ENCODE measurements around the gene KLK6.
A peak's percentile ranks its signal among the peaks of the same experiment; 100 is the strongest.

KLK6 gene

GRCh38 chr19:51005248-51005647, 35.9 kb upstream of the KLK6 start:
- Histone ChIP-seq H3K4me3 (ENCODE audit: low read depth, low read length) (no peak overlapping the region), H3K36me3 (ENCODE audit: control insufficient read depth, insufficient read depth, low read length) (no peaks in the 10 kb centered on the region), H3K27ac (ENCODE audit: low read depth, low read length) (no peak overlapping the region), H3K9ac (ENCODE audit: low read length) (no peak overlapping the region), H3K27me3 (ENCODE audit: control insufficient read depth, insufficient read depth, low read length) (peaks cover 25% of the 10 kb centered on the region), H3K4me1 (ENCODE audit: control insufficient read depth, insufficient read depth, low read length) (peaks cover 25% of the 10 kb centered on the region), H3K9me3 (ENCODE audit: control insufficient read depth, insufficient read depth, low read depth, low read length) (no peaks in the 10 kb centered on the region)

GRCh38 chr19:51003316-51003715, 33.9 kb upstream of the KLK6 start:
- no peak overlapping the region for H3K27ac ChIP-seq (ENCODE audit: low read depth, low read length)
- no peaks in the 10 kb centered on the region for H3K9me3 ChIP-seq (ENCODE audit: control insufficient read depth, insufficient read depth, low read depth, low read length)
- H3K4me3 ChIP-seq (ENCODE audit: low read depth, low read length), result no peak overlapping the region
- no peak overlapping the region for H3K9ac ChIP-seq (ENCODE audit: low read length)
- no peaks in the 10 kb centered on the region for H3K36me3 ChIP-seq (ENCODE audit: control insufficient read depth, insufficient read depth, low read length)
- peaks cover 25% of the 10 kb centered on the region for H3K4me1 ChIP-seq (ENCODE audit: control insufficient read depth, insufficient read depth, low read length)
- peaks cover 18% of the 10 kb centered on the region for H3K27me3 ChIP-seq (ENCODE audit: control insufficient read depth, insufficient read depth, low read length)

GRCh38 chr19:51002542-51003311, 33.3 kb upstream of the KLK6 start:
- Histone ChIP-seq H3K4me3 (ENCODE audit: low read depth, low read length) (peak overlapping the region; percentile 59), H3K9me3 (ENCODE audit: control insufficient read depth, insufficient read depth, low read depth, low read length) (no peaks in the 10 kb centered on the region)

GRCh38 chr19:51002089-51002532, 32.7 kb upstream of the KLK6 start:
- H3K27ac ChIP-seq (ENCODE audit: low read depth, low read length), result no peak overlapping the region
- H3K4me1 ChIP-seq (ENCODE audit: control insufficient read depth, insufficient read depth, low read length), result peaks cover 25% of the 10 kb centered on the region
- H3K9me3 ChIP-seq (ENCODE audit: control insufficient read depth, insufficient read depth, low read depth, low read length), result no peaks in the 10 kb centered on the region
- H3K4me3 ChIP-seq (ENCODE audit: low read depth, low read length), result peak overlapping the region; percentile 59
- peaks cover 24% of the 10 kb centered on the region for H3K27me3 ChIP-seq (ENCODE audit: control insufficient read depth, insufficient read depth, low read length)
- peak overlapping the region; percentile 9 for H3K9ac ChIP-seq (ENCODE audit: low read length)
- no peaks in the 10 kb centered on the region for H3K36me3 ChIP-seq (ENCODE audit: control insufficient read depth, insufficient read depth, low read length)

More at GRCh38 chr19:51002542-51003311, 33.3 kb upstream of the KLK6 start:
- peaks cover 25% of the 10 kb centered on the region for H3K4me1 ChIP-seq (ENCODE audit: control insufficient read depth, insufficient read depth, low read length)
- H3K27me3 ChIP-seq (ENCODE audit: control insufficient read depth, insufficient read depth, low read length), result peaks cover 23% of the 10 kb centered on the region
- H3K27ac ChIP-seq (ENCODE audit: low read depth, low read length), result no peak overlapping the region
- no peaks in the 10 kb centered on the region for H3K36me3 ChIP-seq (ENCODE audit: control insufficient read depth, insufficient read depth, low read length)
- peak overlapping the region; percentile 9 for H3K9ac ChIP-seq (ENCODE audit: low read length)

GRCh38 chr19:51001515-51001914, 32.1 kb upstream of the KLK6 start, which contains the start of gene KLK8:
Gene KLK8 (minus strand): TSS chr19:51001604. CDS start chr19:51001167, 437 bp downstream.
- Histone ChIP-seq H3K4me3 (ENCODE audit: low read depth, low read length) (peak within 1 kb of the TSS; percentile 59), H3K4me1 (ENCODE audit: control insufficient read depth, insufficient read depth, low read length) (peaks cover 25% of the 10 kb centered on the region), H3K9me3 (ENCODE audit: control insufficient read depth, insufficient read depth, low read depth, low read length) (no peaks in the 10 kb centered on the region), H3K36me3 (ENCODE audit: control insufficient read depth, insufficient read depth, low read length) (no peaks in the 10 kb centered on the region), H3K9ac (ENCODE audit: low read length) (peak within 1 kb of the TSS; percentile 9), H3K27me3 (ENCODE audit: control insufficient read depth, insufficient read depth, low read length) (peaks cover 27% of the 10 kb centered on the region), H3K27ac (ENCODE audit: low read depth, low read length) (no peak within 1 kb of the TSS)

- H3K36me3 ChIP-seq (ENCODE audit: control insufficient read depth, insufficient read depth, low read length), result no peaks in the 10 kb centered on the region
- H3K4me1 ChIP-seq (ENCODE audit: control insufficient read depth, insufficient read depth, low read length), result peaks cover 25% of the 10 kb centered on the region
- H3K4me3 ChIP-seq (ENCODE audit: low read depth, low read length), result peak overlapping the region; percentile 59
- no peak overlapping the region for H3K9ac ChIP-seq (ENCODE audit: low read length)
- no peaks in the 10 kb centered on the region for H3K9me3 ChIP-seq (ENCODE audit: control insufficient read depth, insufficient read depth, low read depth, low read length)
- no peak overlapping the region for H3K27ac ChIP-seq (ENCODE audit: low read depth, low read length)
- peaks cover 29% of the 10 kb centered on the region for H3K27me3 ChIP-seq (ENCODE audit: control insufficient read depth, insufficient read depth, low read length)
Observed at GRCh38 chr19:51000981-51001380, 31.6 kb upstream of the KLK6 start.

- Histone ChIP-seq H3K27me3 (ENCODE audit: control insufficient read depth, insufficient read depth, low read length) (peaks cover 32% of the 10 kb centered on the region), H3K9ac (ENCODE audit: low read length) (no peak overlapping the region), H3K36me3 (ENCODE audit: control insufficient read depth, insufficient read depth, low read length) (no peaks in the 10 kb centered on the region), H3K27ac (ENCODE audit: low read depth, low read length) (no peak overlapping the region), H3K4me3 (ENCODE audit: low read depth, low read length) (peak overlapping the region; percentile 59), H3K9me3 (ENCODE audit: control insufficient read depth, insufficient read depth, low read depth, low read length) (no peaks in the 10 kb centered on the region), H3K4me1 (ENCODE audit: control insufficient read depth, insufficient read depth, low read length) (peaks cover 25% of the 10 kb centered on the region)
Observed at GRCh38 chr19:51000426-51000825, 31.0 kb upstream of the KLK6 start.

- Histone ChIP-seq H3K4me3 (ENCODE audit: low read depth, low read length) (no peak overlapping the region), H3K4me1 (ENCODE audit: control insufficient read depth, insufficient read depth, low read length) (peaks cover 25% of the 10 kb centered on the region), H3K27me3 (ENCODE audit: control insufficient read depth, insufficient read depth, low read length) (peaks cover 32% of the 10 kb centered on the region), H3K9ac (ENCODE audit: low read length) (no peak overlapping the region), H3K36me3 (ENCODE audit: control insufficient read depth, insufficient read depth, low read length) (no peaks in the 10 kb centered on the region), H3K9me3 (ENCODE audit: control insufficient read depth, insufficient read depth, low read depth, low read length) (no peaks in the 10 kb centered on the region), H3K27ac (ENCODE audit: low read depth, low read length) (no peak overlapping the region)
Observed at GRCh38 chr19:50998686-50999085, 29.3 kb upstream of the KLK6 start.

- H3K27me3 ChIP-seq (ENCODE audit: control insufficient read depth, insufficient read depth, low read length), result peaks cover 32% of the 10 kb centered on the region
- peaks cover 22% of the 10 kb centered on the region for H3K4me1 ChIP-seq (ENCODE audit: control insufficient read depth, insufficient read depth, low read length)
- no peak overlapping the region for H3K27ac ChIP-seq (ENCODE audit: low read depth, low read length)
- no peak overlapping the region for H3K9ac ChIP-seq (ENCODE audit: low read length)
- no peak overlapping the region for H3K4me3 ChIP-seq (ENCODE audit: low read depth, low read length)
- H3K36me3 ChIP-seq (ENCODE audit: control insufficient read depth, insufficient read depth, low read length), result no peaks in the 10 kb centered on the region
- H3K9me3 ChIP-seq (ENCODE audit: control insufficient read depth, insufficient read depth, low read depth, low read length), result no peaks in the 10 kb centered on the region
Observed at GRCh38 chr19:50998061-50998460, 28.7 kb upstream of the KLK6 start.

GRCh38 chr19:50994129-50994528, 24.7 kb upstream of the KLK6 start:
- H3K27me3 ChIP-seq (ENCODE audit: control insufficient read depth, insufficient read depth, low read length), result peaks cover 39% of the 10 kb centered on the region
- no peaks in the 10 kb centered on the region for H3K36me3 ChIP-seq (ENCODE audit: control insufficient read depth, insufficient read depth, low read length)
- H3K9me3 ChIP-seq (ENCODE audit: control insufficient read depth, insufficient read depth, low read depth, low read length), result no peaks in the 10 kb centered on the region
- H3K9ac ChIP-seq (ENCODE audit: low read length), result no peak overlapping the region
- no peak overlapping the region for H3K27ac ChIP-seq (ENCODE audit: low read depth, low read length)
- no peaks in the 10 kb centered on the region for H3K4me1 ChIP-seq (ENCODE audit: control insufficient read depth, insufficient read depth, low read length)
- no peak overlapping the region for H3K4me3 ChIP-seq (ENCODE audit: low read depth, low read length)

GRCh38 chr19:50992666-50993035, 23.3 kb upstream of the KLK6 start:
- Histone ChIP-seq H3K9ac (ENCODE audit: low read length) (no peak overlapping the region), H3K27ac (ENCODE audit: low read depth, low read length) (no peak overlapping the region), H3K27me3 (ENCODE audit: control insufficient read depth, insufficient read depth, low read length) (peaks cover 41% of the 10 kb centered on the region), H3K4me1 (ENCODE audit: control insufficient read depth, insufficient read depth, low read length) (no peaks in the 10 kb centered on the region), H3K9me3 (ENCODE audit: control insufficient read depth, insufficient read depth, low read depth, low read length) (no peaks in the 10 kb centered on the region), H3K4me3 (ENCODE audit: low read depth, low read length) (no peak overlapping the region), H3K36me3 (ENCODE audit: control insufficient read depth, insufficient read depth, low read length) (no peaks in the 10 kb centered on the region)
